Stimulated activated CD4-positive, alpha-beta T cell treated with anti-CD3 and anti-CD28 coated beads, Interleukin-2, amount 100 ng/mL, for 4 hours (primary cell): ENCODE measurements around the gene MUC5B.
"Not testable (repeated sequence)": the region's sequence is repeated elsewhere in the genome, so short reads cannot be mapped to it uniquely, and the experiment has no call there.

Experiments
- DNase-seq: peaks from one replicate; pipeline ENCODE4 v3.0.0-alpha.2; 2020; ENCODE audit warnings: low read depth

The MUC5B gene

DNA sequence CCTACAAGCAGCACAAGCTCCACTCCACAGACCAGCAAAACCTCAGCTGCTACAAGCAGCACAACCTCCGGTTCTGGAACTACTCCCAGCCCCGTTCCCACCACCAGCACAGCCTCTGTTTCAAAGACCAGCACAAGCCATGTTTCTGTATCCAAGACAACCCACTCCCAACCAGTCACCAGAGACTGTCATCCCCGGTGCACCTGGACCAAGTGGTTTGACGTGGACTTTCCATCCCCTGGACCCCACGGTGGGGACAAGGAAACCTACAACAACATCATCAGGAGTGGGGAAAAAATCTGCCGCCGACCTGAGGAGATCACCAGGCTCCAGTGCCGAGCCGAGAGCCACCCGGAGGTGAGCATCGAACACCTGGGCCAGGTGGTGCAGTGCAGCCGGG is 33.0 kb upstream of the MUC5B start:
- DNase-seq: not testable (repeated sequence)

DNA sequence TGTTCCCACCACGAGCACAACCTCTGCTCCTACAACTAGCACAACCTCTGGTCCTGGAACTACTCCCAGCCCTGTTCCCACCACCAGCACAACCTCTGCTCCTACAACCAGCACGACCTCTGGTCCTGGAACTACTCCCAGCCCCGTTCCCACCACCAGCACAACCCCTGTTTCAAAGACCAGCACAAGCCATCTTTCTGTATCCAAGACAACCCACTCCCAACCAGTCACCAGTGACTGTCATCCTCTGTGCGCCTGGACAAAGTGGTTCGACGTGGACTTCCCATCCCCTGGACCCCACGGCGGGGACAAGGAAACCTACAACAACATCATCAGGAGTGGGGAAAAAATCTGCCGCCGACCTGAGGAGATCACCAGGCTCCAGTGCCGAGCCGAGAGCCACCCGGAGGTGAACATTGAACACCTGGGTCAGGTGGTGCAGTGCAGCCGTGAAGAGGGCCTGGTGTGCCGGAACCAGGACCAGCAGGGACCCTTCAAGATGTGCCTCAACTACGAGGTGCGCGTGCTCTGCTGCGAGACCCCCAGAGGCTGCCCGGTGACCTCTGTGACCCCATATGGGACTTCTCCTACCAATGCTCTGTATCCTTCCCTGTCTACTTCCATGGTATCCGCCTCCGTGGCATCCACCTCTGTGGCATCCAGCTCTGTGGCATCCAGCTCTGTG is 30.9 kb upstream of the MUC5B start:
- DNase-seq: not testable (repeated sequence)

DNA sequence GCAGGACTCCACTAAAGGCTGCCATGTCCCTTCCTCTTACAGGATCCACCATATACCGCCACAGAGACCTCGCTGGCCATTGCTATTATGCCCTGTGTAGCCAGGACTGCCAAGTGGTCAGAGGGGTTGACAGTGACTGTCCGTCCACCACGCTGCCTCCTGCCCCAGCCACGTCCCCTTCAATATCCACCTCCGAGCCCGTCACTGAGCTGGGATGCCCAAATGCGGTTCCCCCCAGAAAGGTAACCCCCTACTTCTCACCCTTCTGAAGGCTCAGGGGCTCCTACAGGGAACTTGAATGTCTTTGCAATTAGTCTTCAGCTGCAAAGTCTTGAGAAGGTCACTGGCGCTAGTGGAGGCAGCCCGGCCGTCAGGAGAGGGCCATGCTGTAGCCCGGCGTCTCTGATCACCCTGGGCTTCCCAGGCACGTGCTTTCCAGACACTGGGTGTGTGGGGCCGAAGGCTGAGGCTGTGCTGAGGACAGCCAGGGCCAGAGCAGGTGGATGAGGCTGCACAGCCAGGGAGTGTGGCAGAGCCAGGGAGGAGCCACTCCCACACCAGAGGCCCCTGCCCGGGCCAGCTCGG is 30.0 kb upstream of the MUC5B start:
- DNase-seq: no peak

DNA sequence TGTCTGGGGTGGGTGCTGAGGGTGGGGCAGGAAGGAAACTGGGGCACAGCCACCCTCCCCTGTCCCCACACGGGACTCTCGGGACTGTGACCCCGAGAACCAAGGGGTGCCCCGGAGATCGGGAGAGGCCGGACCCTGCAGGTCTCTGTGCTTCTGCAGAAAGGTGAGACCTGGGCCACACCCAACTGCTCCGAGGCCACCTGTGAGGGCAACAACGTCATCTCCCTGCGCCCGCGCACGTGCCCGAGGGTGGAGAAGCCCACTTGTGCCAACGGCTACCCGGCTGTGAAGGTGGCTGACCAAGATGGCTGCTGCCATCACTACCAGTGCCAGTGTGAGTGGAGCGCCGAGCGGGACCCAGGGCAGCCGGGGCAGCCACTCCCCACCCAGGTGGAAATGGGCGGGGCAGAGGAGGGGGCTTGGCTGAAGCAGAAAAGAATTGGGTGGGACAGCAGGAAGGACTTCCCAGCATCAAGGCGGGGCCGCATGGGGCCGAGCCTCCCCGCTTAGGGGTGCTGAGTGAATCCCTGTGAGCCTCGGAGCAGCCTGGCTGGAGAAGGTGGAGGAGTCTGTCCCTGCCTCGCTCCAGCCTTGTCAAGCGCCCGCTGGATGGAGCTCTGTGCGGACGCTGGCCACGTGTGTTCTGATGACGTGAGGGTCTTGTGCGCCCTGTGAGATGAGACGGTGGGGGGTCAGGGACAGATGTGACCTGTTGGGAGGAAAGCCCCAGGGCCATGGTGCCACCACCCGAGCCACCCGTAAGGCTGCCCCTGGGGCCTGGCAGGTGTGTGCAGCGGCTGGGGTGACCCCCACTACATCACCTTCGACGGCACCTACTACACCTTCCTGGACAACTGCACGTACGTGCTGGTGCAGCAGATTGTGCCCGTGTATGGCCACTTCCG is 29.3 kb upstream of the MUC5B start:
- no peak for DNase-seq

DNA sequence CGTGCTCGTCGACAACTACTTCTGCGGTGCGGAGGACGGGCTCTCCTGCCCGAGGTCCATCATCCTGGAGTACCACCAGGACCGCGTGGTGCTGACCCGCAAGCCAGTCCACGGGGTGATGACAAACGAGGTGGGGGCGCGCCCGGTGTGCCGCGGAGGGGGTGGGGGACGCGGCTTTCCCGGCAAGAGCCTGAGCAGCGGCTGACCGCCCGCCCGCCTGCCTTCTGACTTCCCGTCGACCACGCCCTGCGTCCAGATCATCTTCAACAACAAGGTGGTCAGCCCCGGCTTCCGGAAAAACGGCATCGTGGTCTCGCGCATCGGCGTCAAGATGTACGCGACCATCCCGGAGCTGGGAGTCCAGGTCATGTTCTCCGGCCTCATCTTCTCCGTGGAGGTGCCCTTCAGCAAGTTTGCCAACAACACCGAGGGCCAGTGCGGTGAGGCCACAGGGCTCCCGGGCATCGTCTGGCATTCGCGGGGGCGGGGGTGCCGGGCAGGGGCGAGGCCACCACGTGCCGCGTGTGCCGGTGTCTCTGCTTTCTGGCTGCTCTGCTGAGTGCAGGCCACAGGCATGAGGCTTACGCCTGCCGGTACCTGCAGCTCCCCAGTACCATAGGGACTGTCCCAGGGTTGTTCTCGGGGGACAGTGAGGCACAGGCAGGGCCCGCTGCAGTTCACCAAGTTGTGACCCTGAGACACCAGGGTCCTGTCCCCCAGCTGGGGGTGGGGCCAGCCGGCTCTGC is 28.5 kb upstream of the MUC5B start:
- DNase-seq: no peak

DNA sequence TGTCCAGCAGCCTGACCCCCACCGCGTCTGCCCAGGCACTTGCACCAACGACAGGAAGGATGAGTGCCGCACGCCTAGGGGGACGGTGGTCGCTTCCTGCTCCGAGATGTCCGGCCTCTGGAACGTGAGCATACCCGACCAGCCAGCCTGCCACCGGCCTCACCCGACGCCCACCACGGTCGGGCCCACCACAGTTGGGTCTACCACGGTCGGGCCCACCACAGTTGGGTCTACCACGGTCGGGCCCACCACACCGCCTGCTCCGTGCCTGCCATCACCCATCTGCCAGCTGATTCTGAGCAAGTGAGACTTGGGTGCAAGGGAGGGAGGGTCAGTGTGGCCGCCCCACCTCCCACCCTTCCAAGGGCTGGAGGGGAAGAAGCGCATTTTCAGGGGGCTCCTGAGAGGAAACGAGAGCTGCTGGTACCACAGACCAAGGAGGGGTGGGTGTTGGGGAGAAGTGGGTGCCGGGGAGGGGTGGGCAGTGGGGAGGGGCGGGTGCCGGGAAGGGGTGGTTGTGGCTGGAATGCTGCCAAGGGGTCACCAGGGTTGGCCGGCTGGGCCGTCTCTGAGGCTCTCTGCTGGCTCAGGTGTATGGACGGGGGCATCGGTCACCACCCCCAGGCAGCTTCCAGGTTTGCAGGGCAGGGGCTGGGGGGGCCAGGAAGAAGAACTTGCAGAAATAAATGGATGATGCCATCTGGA is 27.7 kb upstream of the MUC5B start:
- no peak for DNase-seq

DNA sequence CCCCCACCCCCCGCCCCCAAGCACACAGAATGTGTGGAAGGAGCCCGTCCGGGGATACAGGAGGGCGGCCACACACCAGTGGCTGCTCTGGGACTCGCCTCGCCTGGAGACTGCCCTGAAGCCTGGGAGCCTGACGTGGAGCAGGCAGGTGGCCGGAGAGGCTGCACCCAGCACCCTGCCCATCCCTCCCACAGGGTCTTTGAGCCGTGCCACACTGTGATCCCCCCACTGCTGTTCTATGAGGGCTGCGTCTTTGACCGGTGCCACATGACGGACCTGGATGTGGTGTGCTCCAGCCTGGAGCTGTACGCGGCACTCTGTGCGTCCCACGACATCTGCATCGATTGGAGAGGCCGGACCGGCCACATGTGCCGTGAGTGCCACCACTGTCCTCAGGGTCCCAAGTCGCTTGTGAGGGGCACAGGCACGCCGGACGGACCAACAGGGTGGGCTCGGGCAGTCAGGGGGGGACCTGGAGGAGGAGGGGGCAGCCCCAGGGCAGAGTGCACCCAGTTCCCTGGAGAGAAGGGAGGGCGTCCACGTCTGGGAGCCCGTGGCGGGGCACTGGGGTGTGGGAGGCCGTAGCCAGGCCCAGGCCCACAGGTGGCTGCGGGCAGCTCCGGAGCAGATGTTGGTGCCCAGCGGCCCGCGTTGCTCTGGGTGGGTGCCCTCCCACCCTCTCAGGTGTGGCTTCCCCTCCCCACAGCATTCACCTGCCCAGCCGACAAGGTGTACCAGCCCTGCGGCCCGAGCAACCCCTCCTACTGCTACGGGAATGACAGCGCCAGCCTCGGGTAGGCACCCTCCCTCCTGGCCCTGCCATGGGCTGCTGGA is 27.0 kb upstream of the MUC5B start:
- no peak for DNase-seq

DNA sequence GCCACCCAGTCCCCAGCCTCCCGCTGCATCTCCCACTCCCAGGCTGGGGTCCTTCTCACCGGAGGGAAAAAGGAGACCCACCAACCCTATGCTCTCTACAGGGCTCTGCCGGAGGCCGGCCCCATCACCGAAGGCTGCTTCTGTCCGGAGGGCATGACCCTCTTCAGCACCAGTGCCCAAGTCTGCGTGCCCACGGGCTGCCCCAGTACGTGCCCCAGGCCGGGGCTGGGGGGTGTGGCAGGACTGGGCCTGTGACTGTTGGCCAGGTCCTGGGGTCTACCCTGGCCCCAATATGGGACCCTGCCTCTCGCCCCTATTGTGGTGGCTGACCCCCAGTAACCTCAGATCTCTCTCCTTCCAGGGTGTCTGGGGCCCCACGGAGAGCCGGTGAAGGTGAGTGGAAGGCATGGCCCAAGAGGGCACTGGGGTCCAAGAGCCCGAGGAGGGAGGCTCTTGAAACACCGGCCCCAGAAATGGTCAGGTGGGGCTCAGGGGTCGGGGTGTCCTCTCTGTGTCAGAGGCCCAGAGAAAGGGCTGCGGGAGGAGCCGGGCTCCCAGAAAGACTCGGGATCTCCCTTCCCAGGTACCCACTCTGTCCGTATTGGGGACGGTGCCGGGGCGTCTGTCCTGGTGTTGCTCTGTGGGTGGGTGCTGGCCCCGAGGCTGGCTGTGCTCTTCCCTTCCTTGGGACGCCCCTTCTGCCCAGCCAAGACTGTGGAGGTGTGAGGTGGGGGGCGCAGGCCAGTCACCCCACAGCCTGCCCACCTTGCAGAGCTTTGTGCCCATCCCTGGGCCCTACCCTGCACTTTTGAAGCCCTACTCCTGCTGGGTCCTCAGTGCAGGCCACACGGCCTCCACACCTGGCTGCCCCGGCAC is 26.1 kb upstream of the MUC5B start:
- DNase-seq: no peak

DNA sequence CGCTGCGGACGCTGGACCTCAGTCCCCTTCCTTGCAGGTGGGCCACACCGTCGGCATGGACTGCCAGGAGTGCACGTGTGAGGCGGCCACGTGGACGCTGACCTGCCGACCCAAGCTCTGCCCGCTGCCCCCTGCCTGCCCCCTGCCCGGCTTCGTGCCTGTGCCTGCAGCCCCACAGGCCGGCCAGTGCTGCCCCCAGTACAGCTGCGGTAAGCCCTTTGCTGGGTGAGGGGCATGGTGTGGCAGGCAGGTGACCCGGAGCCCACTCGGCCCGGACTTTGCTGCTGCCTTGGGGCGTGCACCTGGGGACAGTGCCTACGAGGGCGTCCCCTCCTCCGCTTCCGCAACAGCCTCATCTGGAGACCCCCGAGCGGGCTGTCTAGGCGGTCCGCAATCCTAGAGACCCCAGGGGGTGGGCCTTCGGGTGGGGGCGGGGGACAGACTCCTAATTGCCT is 25.4 kb upstream of the MUC5B start:
- DNase-seq: no peak

DNA sequence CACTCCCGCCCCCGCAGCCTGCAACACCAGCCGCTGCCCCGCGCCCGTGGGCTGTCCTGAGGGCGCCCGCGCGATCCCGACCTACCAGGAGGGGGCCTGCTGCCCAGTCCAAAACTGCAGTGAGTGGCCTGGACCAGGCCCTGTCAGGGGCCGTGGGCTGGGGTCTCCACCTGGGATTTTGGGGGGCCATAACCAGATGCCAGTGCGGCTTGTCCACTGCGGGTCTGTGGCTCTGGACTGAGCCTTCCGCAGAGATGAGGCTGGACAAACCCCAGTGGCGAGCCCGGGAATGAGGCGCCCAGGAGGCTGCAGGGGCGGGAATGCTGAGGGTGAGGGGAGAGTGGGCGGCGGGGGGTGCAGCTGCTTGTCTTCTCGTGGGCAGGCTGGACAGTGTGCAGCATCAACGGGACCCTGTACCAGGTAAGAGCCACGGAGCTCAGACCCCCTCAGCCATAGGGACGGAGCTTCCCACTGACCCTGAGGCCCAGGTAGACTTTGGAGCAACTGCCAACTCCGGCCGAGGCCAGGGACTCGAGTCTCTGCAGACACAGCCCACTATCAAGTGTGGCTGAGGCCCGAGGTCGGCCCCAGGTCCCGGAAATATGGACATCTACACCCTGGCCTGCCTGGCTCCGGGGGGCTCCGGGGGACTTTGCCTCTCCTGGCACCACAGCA is 24.8 kb upstream of the MUC5B start:
- no peak for DNase-seq

DNA sequence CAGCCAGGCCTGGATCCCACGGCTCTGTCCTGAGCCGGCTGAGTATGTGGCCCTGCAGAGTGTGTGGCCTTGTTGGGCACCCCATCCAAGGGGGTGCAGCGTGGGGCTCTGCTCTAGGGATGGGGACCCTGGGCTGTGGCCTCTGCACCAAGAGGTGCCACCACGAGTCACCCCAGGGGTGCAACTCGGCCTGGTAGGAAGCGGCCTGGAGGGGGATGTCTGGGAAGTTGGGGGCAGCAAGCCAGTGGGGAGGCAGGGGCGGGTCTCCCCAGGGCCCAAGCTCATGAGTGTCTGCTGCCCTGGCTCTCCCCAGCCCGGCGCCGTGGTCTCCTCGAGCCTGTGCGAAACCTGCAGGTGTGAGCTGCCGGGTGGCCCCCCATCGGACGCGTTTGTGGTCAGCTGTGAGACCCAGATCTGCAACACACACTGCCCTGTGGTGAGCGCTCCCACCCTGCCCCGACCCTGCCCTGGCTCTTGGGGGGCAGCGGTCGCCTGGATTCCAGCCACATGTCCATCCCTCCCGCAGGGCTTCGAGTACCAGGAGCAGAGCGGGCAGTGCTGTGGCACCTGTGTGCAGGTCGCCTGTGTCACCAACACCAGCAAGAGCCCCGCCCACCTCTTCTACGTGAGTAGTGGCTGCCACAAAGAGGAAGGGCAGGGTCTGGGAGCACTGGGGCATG is 24.2 kb upstream of the MUC5B start:
- DNase-seq: no peak

DNA sequence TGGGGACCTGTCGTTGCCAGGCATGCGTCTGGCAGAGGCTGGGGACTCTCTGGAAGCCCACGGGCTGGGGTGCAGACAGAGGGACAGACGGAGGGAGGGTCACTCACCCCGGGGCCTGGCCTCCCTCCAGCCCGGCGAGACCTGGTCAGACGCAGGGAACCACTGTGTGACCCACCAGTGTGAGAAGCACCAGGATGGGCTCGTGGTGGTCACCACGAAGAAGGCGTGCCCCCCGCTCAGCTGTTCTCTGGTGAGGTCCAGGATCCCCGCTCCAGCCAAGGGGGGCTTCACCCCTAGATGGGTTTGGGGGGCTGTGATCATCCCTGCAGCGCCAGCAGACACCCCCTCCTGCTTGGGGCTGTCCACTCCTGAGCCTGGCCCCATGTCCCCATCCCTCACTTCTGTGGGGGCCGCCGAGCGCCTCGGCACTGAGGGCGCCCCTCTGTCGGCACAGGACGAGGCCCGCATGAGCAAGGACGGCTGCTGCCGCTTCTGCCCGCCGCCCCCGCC is 23.6 kb upstream of the MUC5B start:
- no peak for DNase-seq

DNA sequence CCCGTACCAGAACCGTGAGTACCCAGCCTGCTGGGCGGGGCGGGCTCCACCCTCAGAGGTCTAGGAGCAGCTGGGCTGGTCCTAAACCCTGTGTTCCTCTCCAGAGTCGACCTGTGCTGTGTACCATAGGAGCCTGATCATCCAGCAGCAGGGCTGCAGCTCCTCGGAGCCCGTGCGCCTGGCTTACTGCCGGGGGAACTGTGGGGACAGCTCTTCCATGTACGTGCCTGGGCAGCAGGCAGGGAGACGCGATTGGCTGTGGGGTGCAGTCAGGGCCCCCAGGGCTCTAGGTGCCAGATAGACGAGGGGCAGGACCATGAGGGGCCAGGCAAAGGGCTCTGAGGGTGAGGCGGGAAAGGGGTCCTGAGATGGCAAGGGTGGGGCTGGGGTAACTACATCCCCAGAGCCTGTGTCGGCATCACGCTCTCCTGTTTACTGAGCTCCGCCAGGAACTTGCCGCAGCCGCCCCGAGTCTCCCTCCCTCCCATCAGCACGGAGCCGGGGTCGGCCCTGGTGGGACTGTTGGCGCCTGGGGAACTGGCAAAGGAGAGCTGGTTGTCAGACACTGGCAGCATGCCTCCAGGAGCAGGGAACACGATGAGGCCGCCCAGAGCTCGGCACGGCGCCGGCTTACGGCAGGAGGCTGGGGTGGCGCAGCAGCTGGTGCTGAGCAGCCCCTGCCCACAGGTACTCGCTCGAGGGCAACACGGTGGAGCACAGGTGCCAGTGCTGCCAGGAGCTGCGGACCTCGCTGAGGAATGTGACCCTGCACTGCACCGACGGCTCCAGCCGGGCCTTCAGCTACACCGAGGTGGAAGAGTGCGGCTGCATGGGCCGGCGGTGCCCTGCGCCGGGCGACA is 22.9 kb upstream of the MUC5B start:
- no peak for DNase-seq

DNA sequence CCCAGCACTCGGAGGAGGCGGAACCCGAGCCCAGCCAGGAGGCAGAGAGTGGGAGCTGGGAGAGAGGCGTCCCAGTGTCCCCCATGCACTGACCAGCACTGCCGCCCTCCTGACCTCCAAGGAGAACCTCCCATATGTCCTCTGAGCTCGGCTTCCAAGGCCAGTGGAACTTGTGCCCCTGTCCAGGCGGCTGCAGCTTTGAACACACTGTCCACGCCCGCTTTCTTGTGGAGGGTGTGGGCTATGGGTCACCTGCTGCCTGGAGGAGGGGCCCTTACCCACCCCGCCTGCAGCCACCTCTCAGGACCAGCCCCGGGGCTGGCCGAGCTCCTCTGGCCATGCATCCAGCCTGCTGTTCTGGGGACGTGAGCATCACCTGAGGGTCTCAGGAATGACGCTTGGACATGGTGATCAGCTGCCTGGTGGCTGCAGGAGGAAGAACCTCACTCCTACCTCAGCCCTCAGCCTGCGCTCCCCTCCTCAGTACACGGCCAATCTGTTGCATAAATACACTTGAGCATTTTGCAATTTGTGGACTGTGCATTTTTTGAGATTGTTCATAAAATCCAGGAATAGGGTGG is 22.2 kb upstream of the MUC5B start:
- no peak for DNase-seq

DNA sequence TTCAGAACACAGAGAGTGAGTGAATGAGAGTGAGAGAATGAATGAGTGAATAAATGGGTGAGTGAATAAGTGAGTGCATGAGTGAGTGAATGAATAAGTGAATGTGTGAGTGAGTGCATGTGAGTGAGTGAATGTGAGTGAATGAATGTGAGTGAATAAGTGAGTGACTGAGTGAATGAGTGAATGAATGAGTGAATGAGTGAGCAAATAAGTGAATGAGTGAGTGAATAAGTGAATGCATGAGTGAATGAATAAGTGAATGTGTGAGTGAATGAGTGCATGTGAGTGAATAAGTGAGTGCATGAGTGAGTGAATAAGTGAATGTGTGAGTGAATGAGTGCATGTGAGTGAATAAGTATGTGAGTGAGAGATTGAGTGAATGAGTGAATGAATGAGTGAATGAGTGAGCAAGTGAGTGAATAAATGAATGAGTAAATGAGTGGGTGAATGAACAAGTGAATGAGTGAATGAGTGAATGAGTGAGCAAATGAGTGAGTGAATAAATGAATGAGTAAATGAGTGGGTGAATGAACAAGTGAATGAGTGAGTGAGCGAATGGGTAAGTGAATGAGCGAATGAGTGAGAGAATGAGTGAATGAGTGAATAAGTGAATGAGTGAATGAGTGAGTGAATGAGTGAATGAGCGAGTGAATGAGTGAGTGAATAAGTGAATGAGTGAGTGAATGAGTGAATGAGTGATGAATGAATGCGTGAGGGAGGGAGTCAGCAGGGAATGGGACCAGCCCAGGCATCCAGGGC is 21.3 kb upstream of the MUC5B start:
- DNase-seq: no peak

DNA sequence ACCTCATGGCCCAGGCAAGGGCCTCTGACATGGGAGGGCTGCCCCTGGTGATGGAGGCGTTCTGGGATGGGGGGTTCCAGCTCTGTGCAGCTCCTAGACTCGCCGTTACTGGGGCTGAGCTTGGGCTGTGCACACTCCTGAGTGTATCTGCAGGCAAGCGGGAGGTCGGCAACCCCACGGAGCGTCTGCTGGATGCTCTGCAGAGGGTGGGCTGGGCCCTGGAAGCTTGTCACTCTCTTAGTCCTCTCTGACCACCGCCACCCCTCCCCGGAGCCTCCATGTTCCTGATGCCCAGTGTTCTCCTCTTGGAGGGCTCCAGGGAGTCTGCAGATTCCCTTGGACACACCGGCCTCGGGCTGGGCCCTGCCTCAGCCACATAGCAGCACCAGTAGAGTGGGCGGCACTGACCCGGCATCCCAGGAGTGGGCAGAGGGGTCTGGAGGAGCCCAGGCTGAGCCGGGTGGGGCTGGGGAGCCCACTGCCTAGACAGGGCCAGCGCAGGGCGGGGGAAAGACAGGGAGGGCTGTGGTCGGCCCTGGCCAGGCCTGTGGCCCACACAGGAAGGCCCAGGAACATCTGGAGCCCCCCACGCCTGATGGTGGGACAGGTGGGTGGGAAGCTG is 20.6 kb upstream of the MUC5B start:
- no peak for DNase-seq
